Activated CD8-positive, alpha-beta T cell treated with anti-CD3 and anti-CD28 coated beads for 36 hours (primary cell): Measurements from ENCODE around the gene PARD3. TPM values are rescaled to one million over a fixed set of nuclear protein-coding genes. Genes with fewer than 3 reads are reported as not detected.
"Not testable (repeated sequence)": the region's sequence is repeated elsewhere in the genome, so short reads cannot be mapped to it uniquely, and the experiment has no call there.

Experiments used
- ATAC-seq: fragments of 200-7000 bp; cut with Tn5 transposase; one replicate; pipeline ENCODE4 v1.10.0; 2021; ENCODE audit warnings: mild to moderate bottlenecking, moderate library complexity
- CTCF ChIA-PET: fragments of 350-600 bp; sonication (Branson Sonifier 250); formaldehyde crosslinking; loops from one replicate; lab custom pipeline; 2021; ENCODE audit warnings: antibody characterized with exemption; lab: Charles Lee
- POLR2A ChIA-PET: fragments of 350-600 bp; sonication (Branson Sonifier 250); formaldehyde crosslinking; loops from one replicate; lab custom pipeline; 2021; ENCODE audit warnings: antibody characterized with exemption; lab: Charles Lee
- DNase-seq: peaks from one replicate; pipeline ENCODE4 v3.0.0-alpha.2; 2020
- H3K27ac Mint-ChIP-seq: one replicate; pipeline ENCODE4 v1.8.0; 2021; ENCODE audit warnings: mild to moderate bottlenecking, mixed read lengths
- H3K27me3 Mint-ChIP-seq: one replicate; pipeline ENCODE4 v1.8.0; 2021; ENCODE audit warnings: mixed read lengths
- H3K36me3 Mint-ChIP-seq: one replicate; pipeline ENCODE4 v1.8.0; 2021; ENCODE audit warnings: low read depth, mixed read lengths
- H3K4me1 Mint-ChIP-seq: one replicate; pipeline ENCODE4 v1.8.0; 2021; ENCODE audit warnings: low read depth, mixed read lengths
- H3K4me3 Mint-ChIP-seq: one replicate; pipeline ENCODE4 v1.8.0; 2021; ENCODE audit warnings: mild to moderate bottlenecking, moderate library complexity, mixed read lengths
- H3K9me3 Mint-ChIP-seq: one replicate; pipeline ENCODE4 v1.8.0; 2021; ENCODE audit warnings: mixed read lengths
- CTCF ChIP-seq: fragments of 200-600 bp; IDR thresholded peaks from one replicate; pipeline ENCODE4 v1.8.0; 2022; ENCODE audit warnings: antibody characterized with exemption, mild to moderate bottlenecking
- intact Hi-C: fragments of 100-400 bp; cut with micrococcal nuclease; formaldehyde crosslinking; loops from one replicate; pipeline ENCODE4 v1.10.0; 2022
- total RNA-seq, 2 experiments: library from RNA; stranded (reverse); gene quantifications; one replicate each; pipeline ENCODE4 v1.2.3, GENCODE V29; 2021

The PARD3 gene
- total RNA-seq, 2 experiments from 2014 or later = 1.6 to 2.0 TPM

GRCh38 chr10:34647875-34648865 is 166.9 kb downstream of the PARD3 start:
- Mint-ChIP-seq H3K27ac (no peak overlapping the region), H3K27me3 (peaks cover 1% of the 10 kb centered on the region), H3K4me1 (no peaks in the 10 kb centered on the region), H3K4me3 (no peak overlapping the region), H3K36me3 (no peaks in the 10 kb centered on the region), H3K9me3 (no peaks in the 10 kb centered on the region)
- no peak for TF ChIP-seq CTCF
- ChIA-PET CTCF (interaction anchor here (1.6 to 2.9 kb wide), 3 partner anchors 7 to 10 kb away, joined by 6 to 26 read pairs (median 13); no protein-coding TSS in a partner anchor), POLR2A (no interaction called here)
- ATAC-seq = no peak
- no peak for DNase-seq
- intact Hi-C loops = no loop called here

- Mint-ChIP-seq H3K4me1 (no peaks in the 10 kb centered on the region), H3K27ac (no peak overlapping the region), H3K36me3 (no peaks in the 10 kb centered on the region), H3K9me3 (no peaks in the 10 kb centered on the region), H3K27me3 (no peaks in the 10 kb centered on the region), H3K4me3 (no peak overlapping the region)
- TF ChIP-seq CTCF = no peak
- POLR2A ChIA-PET = no interaction called here
- CTCF ChIA-PET = interaction anchor here (2.7 to 2.9 kb wide), 2 partner anchors 8 to 9 kb away, joined by 13 to 26 read pairs; no protein-coding TSS in a partner anchor
- no peak for DNase-seq
- no peak for ATAC-seq
- intact Hi-C loops = no loop called here
Measured at GRCh38 chr10:34647160-34647559, 167.9 kb downstream of the PARD3 start.

DNA sequence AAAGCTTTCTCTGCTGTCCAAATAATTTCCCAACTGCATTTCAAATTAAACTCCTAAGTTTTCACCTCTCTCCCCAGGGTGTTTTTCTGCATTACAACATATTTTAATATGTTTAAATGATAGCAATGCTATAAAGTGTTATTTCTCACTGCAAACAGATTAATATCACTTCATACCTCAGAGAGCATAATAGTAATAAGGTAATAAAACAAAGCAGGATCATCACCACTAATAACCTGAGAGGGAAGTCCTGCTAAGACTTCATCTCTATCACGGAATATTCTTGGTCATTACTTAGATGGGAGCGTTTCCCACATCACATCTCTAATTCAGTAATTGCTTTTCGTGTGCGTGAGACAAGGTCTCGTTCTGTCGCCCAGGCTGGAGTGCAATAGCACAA is 168.8 kb downstream of the PARD3 start:
- TF ChIP-seq CTCF = no peak
- Mint-ChIP-seq H3K27ac (no peak overlapping the region), H3K4me1 (no peaks in the 10 kb centered on the region), H3K9me3 (no peaks in the 10 kb centered on the region), H3K4me3 (no peak overlapping the region), H3K27me3 (no peaks in the 10 kb centered on the region), H3K36me3 (no peaks in the 10 kb centered on the region)
- ChIA-PET POLR2A (no interaction called here), CTCF (interaction anchor here (2.7 to 2.9 kb wide), 2 partner anchors 8 to 9 kb away, joined by 13 to 26 read pairs; no protein-coding TSS in a partner anchor)
- no peak for DNase-seq
- intact Hi-C loops = no loop called here
- ATAC-seq = no peak

DNA sequence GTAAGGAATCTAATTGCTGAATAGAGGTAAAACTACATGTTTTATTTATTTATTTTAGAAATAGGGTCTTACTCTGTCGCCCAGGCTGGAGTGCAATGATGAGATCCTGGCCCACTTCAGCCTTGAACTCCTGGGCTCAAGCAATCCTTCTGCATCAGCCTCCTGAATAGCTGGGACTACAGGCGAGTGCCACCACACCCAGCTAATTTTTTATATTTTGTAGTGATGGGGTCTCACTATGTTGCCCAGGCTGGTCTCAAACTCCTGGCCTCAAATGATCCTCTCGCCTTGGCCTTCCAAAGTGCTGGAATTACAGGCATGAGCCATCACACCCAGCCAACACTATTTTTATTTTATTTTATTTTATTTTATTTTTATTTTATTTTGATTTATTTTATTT is 170.3 kb downstream of the PARD3 start:
- POLR2A ChIA-PET, H3K27ac Mint-ChIP-seq, intact Hi-C loops, H3K4me3 Mint-ChIP-seq, H3K27me3 Mint-ChIP-seq, H3K4me1 Mint-ChIP-seq, H3K9me3 Mint-ChIP-seq, H3K36me3 Mint-ChIP-seq, ATAC-seq, DNase-seq: not testable (repeated sequence)
- CTCF ChIA-PET = interaction anchor here (1.3 kb wide), 1 partner anchor 10 kb away, joined by 4 read pairs; no protein-coding TSS in a partner anchor

DNA sequence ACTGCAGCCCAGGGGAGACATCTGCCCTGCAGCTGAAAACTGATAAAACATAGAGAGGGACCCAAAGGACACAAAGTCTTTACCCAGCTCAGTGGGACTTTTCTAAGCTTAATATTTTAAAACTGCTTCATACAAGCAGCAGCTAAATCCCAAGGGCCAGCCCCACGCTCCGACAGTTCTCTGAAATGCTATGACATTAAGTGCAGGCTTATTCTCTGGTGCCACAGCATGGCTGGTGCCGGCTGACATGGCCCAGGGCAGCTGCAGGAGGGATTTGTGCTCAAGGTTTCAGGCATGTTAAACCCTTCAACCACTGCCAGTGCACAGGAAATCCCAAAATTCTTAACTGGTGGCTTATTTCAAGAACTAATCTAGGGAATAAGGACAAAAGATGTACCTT is 170.9 kb downstream of the PARD3 start:
- H3K27me3 Mint-ChIP-seq = no peaks in the 10 kb centered on the region
- ChIA-PET POLR2A (no interaction called here), CTCF (interaction anchor here (1.3 kb wide), 1 partner anchor 11 kb away, joined by 4 read pairs; no protein-coding TSS in a partner anchor)
- H3K4me1 Mint-ChIP-seq = no peaks in the 10 kb centered on the region
- no peak for TF ChIP-seq CTCF
- H3K4me3 Mint-ChIP-seq = no peak overlapping the region
- DNase-seq (no peak), ATAC-seq (no peak)
- no peaks in the 10 kb centered on the region for H3K9me3 Mint-ChIP-seq
- H3K36me3 Mint-ChIP-seq = no peaks in the 10 kb centered on the region
- no peak overlapping the region for H3K27ac Mint-ChIP-seq
- intact Hi-C loops = no loop called here
